GM12872 (cell line): ENCODE measurements around the gene OLFM1.

Experiments
- TF ChIP-seq, protein P1 (sequence below): IDR thresholded peaks from 3 replicates; pipeline ENCODE4 v1.5.1; 2011; ENCODE audit warnings: low read depth, mild to moderate bottlenecking, low read length, moderate library complexity; ENCODE audit not compliant: insufficient read depth

Gene OLFM1

GRCh38 chr9:135103001-135103446 lies 15.6 kb downstream of the OLFM1 start:
- TF ChIP-seq, protein P1, sequence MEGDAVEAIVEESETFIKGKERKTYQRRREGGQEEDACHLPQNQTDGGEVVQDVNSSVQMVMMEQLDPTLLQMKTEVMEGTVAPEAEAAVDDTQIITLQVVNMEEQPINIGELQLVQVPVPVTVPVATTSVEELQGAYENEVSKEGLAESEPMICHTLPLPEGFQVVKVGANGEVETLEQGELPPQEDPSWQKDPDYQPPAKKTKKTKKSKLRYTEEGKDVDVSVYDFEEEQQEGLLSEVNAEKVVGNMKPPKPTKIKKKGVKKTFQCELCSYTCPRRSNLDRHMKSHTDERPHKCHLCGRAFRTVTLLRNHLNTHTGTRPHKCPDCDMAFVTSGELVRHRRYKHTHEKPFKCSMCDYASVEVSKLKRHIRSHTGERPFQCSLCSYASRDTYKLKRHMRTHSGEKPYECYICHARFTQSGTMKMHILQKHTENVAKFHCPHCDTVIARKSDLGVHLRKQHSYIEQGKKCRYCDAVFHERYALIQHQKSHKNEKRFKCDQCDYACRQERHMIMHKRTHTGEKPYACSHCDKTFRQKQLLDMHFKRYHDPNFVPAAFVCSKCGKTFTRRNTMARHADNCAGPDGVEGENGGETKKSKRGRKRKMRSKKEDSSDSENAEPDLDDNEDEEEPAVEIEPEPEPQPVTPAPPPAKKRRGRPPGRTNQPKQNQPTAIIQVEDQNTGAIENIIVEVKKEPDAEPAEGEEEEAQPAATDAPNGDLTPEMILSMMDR = no peak

GRCh38 chr9:135103931-135104639 lies 16.6 kb downstream of the OLFM1 start:
- TF ChIP-seq, protein P1 = no peak

DNA sequence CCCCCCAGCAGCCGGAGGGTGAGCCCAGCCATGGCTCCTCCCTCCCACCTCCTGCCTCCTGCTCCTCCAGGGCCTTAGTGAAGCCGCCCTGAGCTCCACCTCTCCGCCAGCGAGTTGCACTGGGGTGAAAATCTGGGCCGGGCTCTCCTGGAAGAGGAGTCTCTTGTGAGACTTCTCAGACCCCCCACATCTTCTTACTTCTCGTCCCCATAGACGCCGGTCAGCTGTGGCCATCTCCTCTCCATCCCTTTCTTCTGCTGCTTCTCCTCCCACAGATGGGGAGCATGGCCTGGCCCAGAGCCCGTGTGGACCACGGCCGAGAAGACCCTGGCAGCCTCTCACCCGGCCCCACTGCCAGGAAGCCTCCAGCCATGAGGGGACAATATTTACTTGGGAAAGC lies 17.3 kb downstream of the OLFM1 start:
- TF ChIP-seq, protein P1 = no peak

GRCh38 chr9:135105211-135105745 lies 17.8 kb downstream of the OLFM1 start:
- TF ChIP-seq, protein P1 = no peak

DNA sequence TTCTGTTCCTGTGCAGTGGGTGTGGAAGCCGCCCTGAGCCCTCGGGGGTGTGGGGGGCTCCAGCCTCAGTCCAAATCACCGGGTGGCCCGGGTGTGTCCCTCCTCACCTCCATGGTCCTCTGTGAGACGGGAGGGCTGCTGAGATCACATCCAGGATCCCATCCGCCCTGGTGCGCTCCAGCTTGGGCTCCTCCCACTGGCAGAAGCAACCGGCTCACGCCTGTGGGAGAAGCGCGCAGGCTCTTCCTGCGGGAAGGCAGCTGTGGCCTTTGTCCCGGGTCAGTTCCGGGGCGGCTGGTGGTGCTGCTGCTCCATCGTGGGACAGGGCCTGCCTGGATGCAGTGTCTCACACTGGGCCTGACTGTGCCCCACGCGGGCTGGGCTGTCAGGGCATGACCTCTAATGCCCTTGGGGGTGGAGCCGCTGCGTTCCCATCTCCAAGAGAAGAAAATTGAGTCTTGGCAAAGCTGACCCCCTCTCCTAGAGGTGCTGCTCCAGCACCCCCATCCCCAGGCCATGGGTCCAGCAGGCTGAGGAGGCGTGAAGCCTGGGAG lies 18.5 kb downstream of the OLFM1 start:
- TF ChIP-seq, protein P1 = no peak

DNA sequence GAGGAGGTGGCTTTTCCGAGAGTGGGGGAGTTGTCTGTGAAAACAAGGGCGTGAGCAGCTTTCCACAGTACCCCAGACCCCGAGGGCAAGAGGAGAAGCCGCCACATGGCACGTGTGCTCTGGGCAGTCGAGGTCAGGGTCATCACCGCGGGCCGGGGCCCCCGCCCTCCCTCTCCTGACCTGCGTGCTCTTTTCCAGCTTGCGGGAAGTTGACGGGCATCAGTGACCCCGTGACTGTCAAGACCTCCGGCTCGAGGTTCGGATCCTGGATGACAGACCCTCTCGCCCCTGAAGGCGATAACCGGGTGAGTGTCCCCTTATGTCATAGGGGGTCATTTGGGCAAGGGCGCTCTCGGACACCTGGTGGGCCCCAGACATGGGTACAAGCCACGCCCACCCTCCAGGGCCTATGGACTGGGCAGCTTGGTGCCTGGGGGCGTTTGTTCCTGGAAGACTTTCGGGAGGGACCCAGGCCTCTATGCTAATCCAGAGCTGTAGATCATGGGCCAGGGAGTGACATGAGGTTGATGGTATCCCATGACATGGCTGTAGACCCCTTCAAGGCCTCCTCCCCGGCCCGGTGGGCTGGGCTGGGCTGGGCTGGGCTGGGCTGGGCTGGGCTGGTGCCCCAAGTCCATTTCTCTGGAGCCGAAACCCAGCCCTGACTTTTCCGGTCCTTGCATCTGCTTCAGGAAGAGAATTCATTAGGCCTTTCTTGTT lies 19.2 kb downstream of the OLFM1 start:
- TF ChIP-seq, protein P1 = no peak

GRCh38 chr9:135107581-135108235 lies 20.2 kb downstream of the OLFM1 start:
- TF ChIP-seq, protein P1 = no peak
